ENCODE data around the gene ZFP1. TPM values are rescaled to one million over a fixed set of nuclear protein-coding genes. Genes with fewer than 3 reads are reported as not detected.

Gene ZFP1
- total RNA-seq, 1 experiment from 2014 or later, result 8.9 TPM

DNA sequence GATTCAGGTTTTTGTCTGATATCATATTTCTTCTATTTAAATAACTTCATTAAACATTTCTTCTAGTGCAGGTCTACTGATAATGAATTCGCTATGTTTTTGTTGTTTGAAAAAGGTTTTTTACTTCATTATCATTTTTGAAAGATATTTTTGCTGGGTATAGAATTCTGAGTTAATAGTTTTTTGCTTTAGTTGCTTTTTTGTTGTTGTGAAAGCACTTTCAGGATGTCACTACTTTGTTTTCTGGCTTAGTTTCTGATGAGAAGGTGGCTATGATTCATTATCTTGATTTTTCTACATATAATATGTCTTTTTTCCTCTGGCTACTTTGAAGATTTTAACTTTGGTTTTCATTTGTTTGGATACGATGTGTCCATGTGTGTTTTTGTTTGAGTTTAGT, 3.5 kb downstream of the ZFP1 start:
- DNase-seq (ENCODE audit: low read depth), result no peak

DNA sequence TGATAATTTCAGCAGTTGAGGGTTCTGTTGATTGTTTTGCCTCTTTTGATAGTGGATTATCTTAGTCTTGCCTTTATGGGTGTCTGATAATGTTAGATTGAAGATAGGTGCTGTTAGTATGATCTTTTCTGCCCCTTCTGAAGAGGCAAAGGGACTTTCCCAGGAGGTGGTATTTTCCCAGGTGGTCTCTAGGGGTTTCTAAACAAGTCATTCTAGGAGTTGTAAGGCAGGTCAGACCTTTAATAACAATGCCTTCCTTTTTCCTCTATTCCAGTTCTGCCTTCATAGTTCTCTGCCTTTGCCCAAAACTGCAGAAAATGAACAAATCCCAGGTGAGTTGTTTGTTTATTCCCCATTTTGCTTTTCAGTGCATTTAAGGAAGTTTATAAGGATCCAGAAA, 4.3 kb downstream of the ZFP1 start:
- DNase-seq (ENCODE audit: low read depth), result no peak

- DNase-seq (ENCODE audit: low read depth), result no peak
Observed at GRCh38 chr16:75160386-75160785, 12.1 kb downstream of the ZFP1 start.

- no peak for DNase-seq (ENCODE audit: low read depth)
Observed at GRCh38 chr16:75169899-75170405, 21.6 kb downstream of the ZFP1 start.

GRCh38 chr16:75172578-75172977, 24.3 kb downstream of the ZFP1 start:
- DNase-seq (ENCODE audit: low read depth), result no peak

GRCh38 chr16:75175074-75175473, 26.8 kb downstream of the ZFP1 start:
- DNase-seq (ENCODE audit: low read depth), result no peak

GRCh38 chr16:75176926-75177325, 28.6 kb downstream of the ZFP1 start:
- no peak for DNase-seq (ENCODE audit: low read depth)

DNA sequence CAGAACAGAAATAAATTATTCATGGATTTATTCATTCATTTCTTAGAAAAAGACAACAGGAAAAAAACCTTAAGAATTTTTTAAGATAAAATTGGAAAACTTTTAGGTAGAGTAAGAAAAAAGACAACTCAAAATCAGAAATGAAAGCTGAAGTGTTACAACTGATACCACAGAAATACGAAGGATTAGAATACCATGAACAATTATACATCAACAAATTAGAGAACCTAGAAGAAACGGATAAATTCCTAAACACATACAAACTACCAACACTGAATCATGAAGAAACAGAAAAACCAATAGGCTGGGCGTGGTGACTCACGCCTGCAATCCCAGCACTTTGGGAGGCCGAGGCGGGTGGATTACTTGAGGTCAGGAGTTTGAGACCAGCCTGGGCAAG, 30.9 kb downstream of the ZFP1 start:
- no peak for DNase-seq (ENCODE audit: low read depth)

DNA sequence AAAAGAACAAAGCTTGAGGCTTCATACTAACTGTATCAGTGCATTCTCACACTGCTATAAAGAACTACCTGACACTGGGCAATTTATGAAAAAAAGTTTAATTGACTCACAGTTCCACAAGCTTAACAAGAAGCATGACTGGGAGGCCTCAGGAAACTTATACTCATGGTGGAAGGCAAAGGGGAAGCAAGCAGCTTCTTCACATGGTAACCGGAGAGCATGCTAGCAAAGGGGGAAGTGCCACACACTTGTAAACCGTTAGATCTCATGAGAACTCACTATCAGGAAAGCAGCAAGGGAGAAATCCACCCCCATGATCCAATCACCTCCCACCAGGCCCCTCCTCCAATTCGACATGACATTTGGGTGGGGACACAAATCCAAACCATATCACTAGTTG, 33.3 kb downstream of the ZFP1 start:
- no peak for DNase-seq (ENCODE audit: low read depth)

GRCh38 chr16:75188832-75189477, 40.6 kb downstream of the ZFP1 start:
- DNase-seq (ENCODE audit: low read depth), result no peak

- DNase-seq (ENCODE audit: low read depth), result no peak
Observed at GRCh38 chr16:75189638-75190245, 41.4 kb downstream of the ZFP1 start.

GRCh38 chr16:75192606-75193264, 44.4 kb downstream of the ZFP1 start:
- no peak for DNase-seq (ENCODE audit: low read depth)

- DNase-seq (ENCODE audit: low read depth), result peak; percentile 17
Observed at GRCh38 chr16:75193265-75193650, 44.9 kb downstream of the ZFP1 start.

DNA sequence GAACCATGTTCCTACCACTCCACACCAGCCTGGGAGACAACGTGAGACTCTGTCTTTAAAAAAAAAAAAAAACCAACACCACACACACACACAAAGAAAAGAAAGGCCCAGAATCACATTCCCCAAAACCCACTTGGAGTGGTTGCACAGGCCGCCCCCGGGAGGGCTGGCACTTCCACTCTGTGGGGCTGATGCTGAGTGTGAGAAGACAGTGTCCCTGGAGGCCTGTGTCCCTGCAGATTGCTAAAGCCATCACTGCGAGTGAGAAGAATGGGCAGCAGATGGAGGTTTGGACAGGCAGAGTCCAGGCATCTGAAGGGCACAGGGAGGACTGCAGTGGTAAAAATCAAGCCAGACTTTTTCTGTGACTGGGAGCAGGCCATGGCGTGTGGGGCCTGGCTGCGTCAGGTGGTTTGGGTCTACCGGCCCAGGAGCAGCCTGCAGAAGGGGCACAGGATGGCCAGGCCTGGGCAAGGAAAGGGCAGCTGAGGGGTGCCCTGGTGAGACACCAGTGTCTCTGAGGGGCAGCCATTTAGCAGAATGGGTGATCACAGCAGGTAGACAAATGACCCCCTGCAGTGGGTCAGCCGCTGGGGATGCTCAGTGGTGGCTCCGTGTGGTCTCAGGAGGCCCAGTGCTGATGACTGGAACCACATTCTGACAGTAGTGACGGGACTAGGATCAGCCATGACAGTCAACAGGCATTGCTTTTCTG, 45.6 kb downstream of the ZFP1 start:
- DNase-seq (ENCODE audit: low read depth), result no peak

DNA sequence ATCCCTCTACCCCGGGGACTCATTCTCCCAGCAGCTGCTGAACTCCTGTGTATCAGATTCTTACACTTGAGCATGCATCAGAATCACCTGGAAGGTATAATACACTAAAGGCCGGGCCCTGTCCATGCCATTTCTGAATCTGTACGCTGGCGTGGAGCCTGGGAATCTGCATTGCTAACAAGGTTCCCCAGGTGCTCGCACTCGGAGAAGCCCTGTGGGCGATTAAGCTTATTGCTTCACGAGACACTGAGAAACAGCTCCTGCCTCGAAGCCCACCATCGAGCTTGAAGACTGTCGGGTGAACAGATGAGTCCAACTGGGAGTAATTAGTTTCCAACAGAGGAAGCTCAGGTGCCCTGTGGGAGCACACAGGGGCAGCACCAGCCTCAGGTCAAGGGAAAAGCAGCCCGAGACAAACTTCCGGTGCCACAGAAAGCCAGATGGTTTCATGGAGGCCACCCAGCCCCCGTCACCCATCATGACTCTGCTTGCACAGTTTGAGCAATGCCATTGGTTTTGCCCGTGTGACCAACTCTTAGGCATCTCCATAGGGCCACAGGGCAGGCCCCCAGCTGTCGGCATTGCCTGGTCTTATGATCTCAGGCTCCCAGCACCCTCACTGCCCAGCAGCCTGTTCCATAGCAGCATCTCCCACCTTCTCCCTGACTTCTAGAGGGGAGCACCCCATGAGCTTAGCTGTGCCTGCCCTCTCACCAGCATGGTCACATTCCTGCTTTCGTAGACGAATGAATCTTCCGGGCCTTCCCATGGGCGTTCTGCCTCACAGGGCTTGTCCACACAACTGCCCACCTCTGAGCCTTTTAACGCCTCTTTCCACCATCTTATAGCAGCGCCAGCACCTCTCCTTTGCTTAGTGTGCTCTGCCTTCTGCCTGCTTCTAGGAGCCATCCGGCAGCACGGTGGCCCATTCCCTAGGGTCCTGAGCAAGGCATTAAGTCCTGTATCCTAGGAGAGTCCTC, 47.8 kb downstream of the ZFP1 start:
- no peak for DNase-seq (ENCODE audit: low read depth)

DNA sequence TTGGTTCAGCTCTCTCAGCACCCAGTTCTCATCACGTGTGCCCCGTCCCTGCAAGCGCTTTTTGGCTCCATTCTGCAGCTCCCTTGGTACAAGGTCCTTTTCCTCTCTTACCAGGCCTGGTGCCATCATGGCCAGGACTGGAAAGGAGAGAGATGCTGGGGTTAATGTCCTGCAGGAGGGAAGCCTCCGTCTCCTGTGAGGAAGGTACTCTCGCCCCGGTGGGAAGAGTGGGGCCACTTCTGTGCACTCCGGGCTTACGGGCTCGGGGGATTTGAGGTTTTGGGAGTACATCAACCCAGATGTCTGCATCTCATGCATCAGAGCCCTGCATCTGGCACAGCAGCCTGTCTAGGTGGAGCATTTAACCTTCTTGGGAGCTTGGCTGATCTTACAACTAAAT, 48.5 kb downstream of the ZFP1 start:
- no peak for DNase-seq (ENCODE audit: low read depth)

DNA sequence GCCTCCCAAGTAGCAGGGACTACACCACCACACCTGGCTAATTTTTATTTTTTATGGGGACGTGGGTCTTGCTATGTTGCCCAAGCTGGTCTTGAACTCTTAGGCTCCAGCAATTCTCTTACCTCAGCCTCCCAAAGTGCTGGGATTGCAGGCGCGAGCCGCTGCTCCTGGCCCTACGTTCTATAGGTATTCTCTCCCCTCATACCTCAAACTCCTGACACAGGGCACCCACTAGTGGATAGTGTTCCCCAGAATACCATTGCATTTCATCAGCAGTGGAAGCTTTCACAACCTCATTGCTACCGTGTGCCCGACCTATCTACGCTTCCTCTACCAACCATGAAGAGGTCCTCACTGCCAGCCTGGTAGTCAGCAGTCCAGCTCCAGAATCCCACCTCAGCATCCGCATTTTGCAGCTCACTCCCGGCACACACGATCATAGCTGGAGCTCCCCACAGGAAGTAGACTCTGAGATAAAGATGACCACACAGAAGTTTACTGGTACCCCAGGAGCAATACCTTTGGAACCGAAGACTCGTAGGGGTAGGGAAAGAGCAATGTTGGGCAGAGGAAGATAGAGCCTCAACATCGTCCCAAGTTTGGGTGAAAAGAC, 49.3 kb downstream of the ZFP1 start:
- no peak for DNase-seq (ENCODE audit: low read depth)

DNA sequence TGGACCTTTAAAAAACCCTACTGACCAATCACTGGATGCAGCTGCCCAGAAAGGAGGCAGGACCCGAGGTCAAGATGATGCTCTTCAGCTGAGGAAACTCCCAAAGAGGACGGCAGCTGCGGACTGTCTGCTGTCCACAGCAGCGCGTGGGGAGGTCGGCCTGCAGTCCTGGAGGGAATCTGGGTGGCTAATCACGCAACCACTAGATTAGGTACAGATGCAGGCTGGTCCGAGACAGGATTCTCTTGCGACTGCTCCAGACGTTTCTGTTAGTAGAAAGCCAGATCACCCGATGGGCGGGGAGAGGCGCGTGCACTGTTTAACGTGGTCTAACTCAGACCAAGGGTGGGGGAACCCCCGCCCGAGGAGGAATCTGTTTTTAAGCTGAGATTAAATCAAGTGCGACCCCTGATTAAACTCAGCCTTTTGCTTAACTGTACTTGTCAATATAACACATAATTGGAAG, 49.8 kb downstream of the ZFP1 start:
- DNase-seq (ENCODE audit: low read depth), result no peak

GRCh38 chr16:75202069-75202590, 53.8 kb downstream of the ZFP1 start:
- DNase-seq (ENCODE audit: low read depth), result no peak

DNA sequence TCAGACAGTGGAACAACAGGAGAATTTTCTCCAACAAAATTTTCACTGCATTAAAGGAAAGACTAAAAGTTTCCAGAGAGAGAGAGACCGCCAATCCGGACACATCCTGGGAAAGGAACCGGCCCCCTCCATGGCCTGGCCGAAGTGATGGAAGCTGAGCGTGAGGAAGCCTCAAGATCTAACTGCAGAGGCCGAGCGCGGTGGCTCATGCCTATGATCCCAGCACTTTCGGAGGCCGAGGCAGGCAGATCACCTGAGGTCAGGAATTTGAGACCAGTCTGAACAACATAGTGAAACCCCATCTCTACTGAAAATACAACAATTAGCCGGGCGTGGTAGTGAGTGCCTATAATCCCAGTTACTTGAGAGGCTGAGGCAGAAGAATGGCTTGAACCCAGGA, 54.8 kb downstream of the ZFP1 start:
- no peak for DNase-seq (ENCODE audit: low read depth)
